ENCODE measurements around the gene LRRC51.
"Not testable (repeated sequence)": the region's sequence is repeated elsewhere in the genome, so short reads cannot be mapped to it uniquely, and the experiment has no call there.

The LRRC51 gene

DNA sequence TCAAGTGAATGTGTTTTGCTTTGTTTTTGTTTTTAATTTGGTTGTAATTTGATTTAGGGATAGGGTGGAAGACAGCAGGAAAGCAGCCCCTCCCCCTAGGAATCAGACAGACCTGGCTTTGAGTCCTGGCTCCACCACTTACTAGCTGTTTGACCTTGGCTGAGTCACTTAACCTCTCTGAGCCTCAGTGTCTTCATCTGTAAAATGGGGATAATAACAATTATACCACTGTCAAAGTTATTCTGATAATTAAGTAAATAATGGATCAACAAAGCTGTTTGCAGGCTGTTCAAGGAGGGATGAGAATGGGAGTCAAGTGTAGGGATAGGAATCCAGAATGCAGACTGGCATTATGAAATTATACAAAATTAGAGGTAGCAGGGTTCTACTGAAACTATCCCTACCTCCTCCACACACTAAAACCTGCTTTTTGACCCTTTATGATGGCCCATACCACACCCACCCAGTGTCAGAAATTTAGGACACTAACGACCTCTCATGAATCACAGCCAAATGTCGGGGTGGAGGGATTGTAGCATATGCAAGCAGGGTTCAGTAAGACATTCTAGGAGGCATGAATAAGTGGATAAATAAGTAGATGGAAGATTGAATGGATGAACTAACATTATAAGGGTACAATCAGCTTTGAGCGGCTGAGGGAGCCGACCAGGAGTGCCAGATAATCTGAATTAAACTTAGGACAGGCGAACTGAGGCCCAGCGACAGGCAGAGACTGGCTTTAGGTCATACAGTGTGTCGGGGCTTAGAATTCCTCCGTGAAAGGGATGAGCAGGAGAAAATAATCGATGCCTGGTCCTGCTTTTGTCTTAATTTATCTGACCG lies 30.9 kb downstream of the LRRC51 start:
- no peak for DNase-seq (ENCODE audit: low read depth in 2 of 2)

DNA sequence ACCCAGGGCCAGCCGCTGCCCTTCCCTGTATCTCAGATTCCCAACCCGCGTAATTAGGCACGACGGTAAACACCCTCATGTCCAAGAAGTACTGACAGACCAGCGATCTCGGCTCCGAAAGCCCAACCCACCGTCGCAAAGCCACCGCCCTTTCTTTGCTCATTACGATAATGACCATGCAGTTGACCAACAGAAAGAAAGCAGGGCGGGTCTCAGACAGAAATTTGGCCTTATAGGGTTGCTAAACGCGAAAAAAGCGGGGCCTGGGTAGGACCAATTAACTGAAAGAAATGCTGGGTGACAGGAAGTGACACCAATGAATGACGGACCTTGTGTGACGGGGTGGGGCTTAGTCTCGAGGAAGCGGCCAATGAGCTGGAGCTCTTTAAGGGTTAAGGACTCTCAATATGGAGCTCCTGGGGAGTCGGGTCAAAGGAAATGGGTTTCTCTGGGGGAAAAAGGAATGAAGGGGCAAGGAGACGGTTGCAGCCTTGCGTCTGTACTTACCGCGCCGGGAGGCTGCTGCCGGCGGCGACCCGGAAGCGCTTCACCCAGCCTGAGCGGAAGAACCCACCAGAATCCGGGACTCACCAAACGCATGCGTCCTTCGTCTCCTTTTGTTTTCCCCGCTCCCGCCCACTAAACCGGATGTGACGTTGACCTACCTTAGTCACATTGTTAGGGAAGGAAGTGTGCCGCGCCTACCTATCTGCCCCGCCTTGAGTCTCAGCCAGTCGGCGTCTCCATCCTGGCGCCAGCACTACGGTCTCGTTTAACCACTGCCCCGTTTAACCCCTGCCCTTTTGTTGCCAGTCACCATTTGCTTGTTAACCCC lies 31.7 kb downstream of the LRRC51 start, which contains the start of gene ANAPC15:
ANAPC15 (minus strand) TSS at position 553 of the 835 bp plus-strand sequence. CDS start 1,419 bp downstream, outside the sequence.
- peak; percentile 95 to 100 for DNase-seq (ENCODE audit: low read depth in 2 of 2)

DNA sequence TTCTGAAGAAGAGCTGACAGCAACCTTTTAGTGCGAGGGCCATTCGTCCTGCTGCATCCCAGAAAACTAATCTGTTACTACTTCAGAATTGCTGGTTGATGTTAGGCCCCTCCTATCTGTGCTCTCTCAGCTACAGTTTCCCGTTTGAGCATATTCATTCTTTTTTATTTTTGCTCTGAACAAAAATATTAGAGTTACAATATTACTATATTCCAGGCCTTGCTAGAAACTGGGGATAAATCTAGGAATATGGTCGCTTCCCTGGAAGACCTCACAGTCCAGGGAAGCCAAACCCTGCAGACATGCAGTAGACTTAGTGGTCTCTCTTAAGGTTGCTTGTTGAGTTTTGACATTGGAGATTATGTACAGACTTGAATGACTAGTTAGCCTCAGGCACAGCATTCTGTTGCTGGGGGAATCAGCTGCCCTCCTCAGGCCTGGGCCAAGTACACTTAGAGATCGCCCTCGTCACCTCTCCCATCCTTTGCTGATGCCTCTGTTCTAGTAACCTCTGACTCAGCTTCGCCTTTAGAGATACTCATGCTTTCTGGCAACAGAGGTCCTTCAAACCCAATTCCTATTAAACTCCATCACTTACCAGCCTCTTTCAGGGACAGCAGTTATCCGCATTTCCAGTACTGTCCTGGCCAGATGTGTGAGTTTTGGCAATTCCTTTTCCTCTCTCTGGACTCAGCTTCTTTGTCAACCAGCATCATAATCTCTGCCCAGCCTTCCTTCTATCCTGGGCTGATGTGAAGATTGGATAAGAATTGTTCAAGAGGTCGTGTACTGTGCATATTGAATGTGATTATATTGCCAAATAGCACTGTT lies 32.5 kb downstream of the LRRC51 start:
- DNase-seq (ENCODE audit: low read depth in 2 of 2), result no peak

DNA sequence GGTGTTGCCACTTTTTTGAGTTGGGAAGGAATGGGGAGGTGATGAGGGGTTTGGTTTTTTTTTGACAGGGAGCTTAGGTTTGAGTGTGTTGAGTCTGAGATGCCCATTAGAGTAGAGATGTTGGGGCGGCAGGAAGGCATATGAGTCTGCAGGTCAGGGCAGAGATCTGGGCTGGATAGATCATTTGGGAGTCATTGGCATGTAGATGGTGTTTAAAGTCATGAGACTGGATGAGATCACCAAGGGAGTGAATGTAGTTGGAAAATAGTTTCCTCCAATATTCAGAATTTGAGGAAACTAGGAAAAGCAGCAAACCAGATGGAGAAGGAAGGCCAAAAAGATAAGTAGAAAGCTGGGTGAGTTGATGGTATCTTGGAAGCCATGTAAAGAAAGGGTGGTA lies 33.9 kb downstream of the LRRC51 start:
- DNase-seq (ENCODE audit: low read depth in 2 of 2), result no peak

DNA sequence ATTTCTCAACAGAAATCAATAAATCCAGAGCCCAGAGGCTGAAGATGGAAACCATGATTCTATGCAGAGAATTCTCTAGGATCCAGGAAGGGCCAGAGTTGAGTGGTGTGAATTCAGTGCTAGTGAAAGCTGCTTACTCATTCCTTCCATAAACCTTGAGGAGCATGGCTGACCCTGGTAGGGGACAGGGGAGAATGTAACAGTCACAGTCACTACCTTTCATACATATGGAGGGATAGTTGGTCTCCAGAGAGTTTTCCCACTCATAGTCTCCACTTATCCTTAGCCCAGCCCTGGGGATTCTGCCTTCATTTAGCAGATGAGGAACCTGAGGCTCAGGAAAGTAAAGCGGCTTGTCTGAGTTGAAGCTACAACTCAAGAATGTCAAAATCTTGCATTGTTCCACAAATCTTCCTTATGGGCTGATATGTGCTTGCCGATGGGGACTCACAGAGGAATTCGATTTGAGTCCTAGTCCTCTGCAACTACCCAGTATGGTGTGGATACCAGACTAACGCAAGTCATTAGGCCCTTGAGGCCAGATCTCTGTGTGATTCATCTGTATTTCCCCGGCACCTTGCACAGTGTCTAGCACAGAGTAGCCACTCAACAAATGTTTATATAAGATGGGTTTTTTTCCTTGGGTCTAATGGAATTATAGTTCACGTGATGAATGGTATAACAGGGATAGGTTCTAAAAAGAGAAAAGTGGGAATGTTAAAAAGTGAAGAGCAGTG lies 35.5 kb downstream of the LRRC51 start:
- DNase-seq (ENCODE audit: low read depth in 2 of 2), result no peak

DNA sequence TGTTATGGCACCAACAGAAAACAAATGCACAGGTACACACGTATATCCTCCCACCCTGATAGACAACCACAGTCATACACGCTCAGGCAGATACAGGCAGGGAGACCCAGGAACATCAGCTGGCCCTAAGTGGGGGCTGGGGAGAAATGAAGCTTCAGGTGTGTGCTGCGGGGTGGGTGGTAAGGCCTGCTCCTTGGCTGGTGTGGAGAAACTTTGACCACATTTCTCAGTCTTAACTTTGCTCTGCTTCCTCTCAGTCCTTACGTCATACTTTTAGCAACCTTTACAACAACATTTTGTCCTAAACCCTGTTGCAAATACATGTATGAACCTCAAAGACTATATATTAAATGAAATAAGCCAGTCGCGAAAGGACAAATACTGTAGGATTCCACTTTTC lies 38.5 kb downstream of the LRRC51 start:
- DNase-seq (ENCODE audit: low read depth in 2 of 2), result no peak

DNA sequence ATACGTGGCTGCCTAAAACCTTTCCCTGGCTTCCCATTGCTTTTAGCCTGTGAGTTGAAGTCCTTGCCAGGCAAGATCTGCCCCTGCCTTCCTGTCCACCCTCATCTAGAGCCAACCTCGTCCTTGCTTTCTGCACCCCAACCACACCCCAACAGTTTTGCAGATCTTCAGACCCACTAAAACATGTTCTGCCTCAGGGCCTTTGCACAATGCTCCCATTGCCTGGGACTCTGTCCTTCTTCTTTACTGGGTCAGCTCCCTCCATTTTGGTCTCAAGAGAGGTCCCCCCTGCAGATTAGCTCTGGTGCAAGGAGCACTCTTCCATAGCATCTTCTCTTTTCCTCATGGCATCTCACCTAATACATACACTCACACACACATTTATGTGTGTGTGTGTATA lies 40.3 kb downstream of the LRRC51 start:
- DNase-seq (ENCODE audit: low read depth in 2 of 2), result no peak

DNA sequence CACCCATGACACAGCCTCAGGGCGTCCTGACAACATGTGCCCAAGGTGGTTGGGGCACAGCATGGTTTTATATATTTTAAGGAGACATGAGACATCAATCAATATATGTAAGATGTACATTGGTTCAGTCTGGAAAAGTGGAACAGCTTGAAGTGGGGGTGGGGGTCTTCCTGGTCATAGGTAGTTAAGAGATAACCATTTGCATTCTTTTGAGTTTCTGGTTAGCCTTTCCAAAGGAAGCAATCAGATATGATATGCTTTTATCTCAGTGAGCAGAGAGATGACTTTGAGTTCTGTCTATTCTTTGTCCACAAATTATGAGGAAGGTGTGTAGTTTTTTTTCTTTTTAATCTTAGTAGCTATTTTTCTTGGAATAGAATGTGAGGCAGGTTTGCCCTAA lies 42.0 kb downstream of the LRRC51 start:
- DNase-seq (ENCODE audit: low read depth in 2 of 2), result no peak

DNA sequence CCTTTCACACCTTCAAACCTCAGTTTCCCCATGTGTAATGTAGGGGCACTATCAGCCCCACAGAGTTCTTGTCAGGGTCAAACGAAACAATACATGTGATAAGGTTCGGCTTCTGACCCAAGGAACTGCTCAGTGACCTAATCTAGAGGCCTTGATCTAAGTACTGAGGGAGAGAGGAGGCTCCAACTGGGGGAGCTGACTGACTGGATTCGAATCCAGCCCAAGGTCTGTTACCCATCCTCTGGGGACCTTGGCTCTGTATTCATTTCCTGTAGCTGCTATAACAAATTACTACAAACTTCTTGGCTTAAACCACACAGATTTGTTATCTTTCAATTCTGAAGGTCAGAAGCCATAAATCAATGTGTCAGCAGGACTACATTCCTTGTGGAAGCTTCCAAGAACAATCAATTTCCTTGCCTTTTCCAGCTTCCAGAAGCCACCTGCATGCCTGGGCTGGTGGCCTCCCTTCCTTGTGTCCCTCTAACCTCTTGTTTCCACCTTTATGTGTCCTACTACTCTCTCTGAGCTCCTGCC lies 42.5 kb downstream of the LRRC51 start:
- no peak for DNase-seq (ENCODE audit: low read depth in 2 of 2)

DNA sequence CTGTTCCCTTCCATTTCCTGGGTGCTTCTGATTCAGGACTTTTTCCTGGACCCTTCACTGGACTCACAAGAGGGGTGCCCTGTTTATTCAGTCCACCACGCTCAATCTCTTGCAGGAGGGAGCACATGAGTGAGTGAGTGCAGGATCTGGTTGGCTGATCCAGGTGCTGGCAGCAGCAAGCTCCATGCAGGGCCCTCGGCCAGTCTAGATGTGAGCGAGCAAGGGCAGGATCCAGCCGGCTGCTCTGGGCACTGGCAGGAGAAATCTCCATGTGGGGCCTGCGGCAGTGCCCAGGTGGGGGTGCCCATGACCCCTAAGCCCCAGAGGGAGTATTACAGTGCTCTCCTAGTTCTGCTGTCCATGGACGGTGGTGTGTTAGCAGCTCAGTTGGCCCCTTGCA lies 43.4 kb downstream of the LRRC51 start:
- DNase-seq (ENCODE audit: low read depth in 2 of 2), result no peak

DNA sequence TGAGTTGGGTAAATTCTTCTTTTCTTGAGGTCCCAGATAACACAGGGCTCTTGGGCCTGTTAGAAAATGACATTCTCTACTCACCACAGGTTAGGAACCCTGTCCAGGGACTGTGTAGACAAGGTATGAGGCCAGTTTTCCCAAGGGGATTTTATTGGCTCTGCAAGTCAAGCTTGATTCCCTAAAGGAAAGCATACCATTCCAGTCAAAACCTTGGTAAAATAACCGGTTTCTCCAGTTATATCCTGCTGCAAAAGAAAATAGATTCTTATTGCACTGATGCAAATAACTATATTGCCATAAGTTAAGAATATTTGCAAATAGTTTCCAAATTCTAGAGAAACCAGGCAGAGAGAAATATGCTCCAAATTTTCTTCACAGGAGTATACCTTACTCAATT lies 45.3 kb downstream of the LRRC51 start:
- no peak for DNase-seq (ENCODE audit: low read depth in 2 of 2)

DNA sequence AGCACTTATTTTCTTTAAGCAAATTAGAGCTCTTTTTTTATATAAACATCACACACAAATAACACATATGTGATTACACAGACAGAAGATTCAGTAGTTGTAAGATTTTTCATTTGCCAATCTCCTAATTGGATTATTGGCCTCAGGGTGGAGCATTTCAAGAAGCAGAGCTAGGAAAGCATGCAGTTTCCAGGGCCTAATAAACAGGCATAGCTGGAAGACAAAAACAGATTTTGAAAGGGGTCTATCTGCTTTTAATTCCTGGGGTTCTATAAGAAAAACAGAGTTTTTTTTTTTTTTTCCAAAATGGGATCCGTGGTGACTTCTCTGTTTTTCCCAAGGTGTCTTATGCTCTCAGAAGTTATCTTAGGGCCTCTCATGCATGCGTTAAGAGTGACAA lies 47.3 kb downstream of the LRRC51 start:
- no peak for DNase-seq (ENCODE audit: low read depth in 2 of 2)

DNA sequence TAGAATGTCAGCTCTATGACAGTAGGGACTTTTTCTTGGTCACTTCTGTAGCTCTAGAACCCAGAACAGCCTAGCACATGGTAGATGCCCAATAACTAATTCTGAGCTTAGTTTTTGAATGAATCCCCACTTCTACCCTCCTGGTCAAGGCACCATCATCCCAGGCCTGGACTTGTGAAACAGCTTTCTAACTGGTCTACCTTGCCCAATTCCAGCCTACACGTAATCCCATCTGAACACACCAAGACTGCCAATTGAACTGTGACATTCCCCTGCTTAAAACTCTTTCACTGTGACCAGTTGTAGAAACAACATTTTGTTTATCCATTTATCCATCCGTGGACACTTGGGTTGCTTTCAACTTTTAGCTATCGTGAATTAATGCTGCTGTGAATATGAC lies 48.7 kb downstream of the LRRC51 start:
- DNase-seq (ENCODE audit: low read depth in 2 of 2), result no peak

DNA sequence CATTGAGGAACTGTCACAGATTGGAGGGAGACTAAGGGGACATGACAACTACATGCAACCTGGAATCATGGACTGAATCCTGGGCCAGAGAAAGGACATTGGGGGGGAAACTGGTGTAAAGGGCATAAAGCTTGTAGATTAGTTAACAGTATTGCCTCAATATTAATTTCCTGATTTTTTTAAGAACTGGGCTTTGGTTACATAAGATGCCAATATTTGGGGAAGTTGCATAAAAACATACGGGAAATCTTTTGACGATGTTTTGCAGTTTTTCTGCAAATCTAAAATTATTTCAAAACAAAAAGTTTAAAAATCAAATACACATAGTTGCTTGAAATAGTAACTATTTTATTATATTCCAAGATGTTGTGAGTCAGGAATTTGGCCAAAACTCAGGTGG lies 52.0 kb downstream of the LRRC51 start:
- DNase-seq (ENCODE audit: low read depth in 2 of 2), result no peak

DNA sequence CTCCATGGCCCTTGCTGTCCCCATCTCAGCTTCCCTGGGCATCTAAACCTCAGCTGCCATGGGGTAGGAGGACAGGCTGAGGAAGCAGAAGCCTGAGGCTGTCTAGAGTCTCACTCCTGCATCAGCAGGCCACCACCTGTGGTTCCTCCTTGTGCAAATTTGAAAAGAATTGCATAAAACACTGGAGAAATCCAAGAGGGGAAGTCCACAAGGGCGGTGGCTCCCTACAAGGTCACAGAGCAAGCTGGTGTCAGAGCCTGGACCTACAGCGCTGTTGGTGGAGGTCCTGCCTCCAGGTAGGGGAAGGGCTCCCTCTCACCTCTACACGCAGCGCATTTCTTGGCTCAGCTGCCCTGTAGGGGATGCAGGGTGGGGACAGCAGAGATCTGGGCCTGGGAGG lies 54.8 kb downstream of the LRRC51 start, which contains the start of gene FOLR3:
FOLR3 (plus strand) TSS at position 253 of the 400 bp plus-strand sequence. CDS start 228 bp downstream, outside the sequence.
- DNase-seq (ENCODE audit: low read depth in 2 of 2), result not testable (repeated sequence)

DNA sequence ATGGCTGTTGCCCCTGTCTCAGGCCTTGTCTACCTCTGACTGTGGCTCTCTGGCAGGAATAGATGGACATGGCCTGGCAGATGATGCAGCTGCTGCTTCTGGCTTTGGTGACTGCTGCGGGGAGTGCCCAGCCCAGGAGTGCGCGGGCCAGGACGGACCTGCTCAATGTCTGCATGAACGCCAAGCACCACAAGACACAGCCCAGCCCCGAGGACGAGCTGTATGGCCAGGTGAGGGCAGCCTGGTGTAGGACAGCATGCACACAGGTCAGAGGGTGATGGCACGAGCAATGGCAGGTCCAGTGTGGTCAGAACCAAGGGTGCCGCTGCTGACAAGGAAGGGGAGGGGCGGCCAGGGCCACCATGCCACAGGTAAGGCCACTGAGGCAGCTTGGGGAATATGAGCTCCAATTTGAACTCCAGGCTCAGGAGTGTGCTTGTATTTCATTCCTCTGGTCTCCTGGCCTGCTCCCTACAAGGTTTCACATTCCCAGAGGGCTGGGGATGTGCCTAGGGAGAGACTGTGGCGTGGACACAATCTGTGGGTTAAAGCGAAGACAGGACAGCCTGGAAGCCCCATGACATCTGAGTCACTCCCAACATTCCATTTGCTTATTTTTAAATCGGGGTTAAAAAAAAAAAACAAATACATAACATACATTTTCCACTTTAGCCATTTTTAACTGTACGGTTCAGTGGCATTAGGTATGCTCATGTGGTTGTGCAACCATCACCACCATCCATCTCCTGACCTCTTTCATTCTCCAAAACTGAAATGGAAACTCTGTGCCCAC lies 55.4 kb downstream of the LRRC51 start:
- DNase-seq (ENCODE audit: low read depth in 2 of 2), result no peak

DNA sequence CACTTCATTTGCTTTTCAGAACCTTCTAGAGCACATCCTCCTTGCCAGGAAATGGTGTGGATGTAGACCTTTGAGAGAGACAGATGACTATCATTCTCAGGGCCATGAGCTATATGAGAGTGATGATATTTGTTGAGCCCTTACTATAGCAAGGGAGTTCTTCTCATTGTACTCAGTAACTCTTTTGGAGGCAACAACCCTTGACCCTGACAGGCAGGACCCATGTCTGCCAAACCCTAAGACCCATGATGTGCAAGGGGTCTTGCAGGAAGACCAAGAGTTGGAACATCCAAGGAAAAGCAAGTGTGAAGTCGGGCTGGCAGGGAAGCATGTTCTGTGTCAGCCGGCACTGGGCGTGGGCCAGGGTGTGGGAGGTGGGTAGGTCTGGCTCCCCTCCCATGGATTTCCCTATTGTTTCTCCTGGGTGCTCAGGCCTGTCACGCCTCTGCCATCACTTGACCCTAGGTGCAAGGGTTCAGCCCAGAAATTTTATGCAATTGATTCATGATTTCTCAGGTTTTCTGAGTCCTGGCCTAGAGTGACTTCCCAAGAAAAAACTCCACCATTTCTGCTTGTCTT lies 56.1 kb downstream of the LRRC51 start:
- no peak for DNase-seq (ENCODE audit: low read depth in 2 of 2)

DNA sequence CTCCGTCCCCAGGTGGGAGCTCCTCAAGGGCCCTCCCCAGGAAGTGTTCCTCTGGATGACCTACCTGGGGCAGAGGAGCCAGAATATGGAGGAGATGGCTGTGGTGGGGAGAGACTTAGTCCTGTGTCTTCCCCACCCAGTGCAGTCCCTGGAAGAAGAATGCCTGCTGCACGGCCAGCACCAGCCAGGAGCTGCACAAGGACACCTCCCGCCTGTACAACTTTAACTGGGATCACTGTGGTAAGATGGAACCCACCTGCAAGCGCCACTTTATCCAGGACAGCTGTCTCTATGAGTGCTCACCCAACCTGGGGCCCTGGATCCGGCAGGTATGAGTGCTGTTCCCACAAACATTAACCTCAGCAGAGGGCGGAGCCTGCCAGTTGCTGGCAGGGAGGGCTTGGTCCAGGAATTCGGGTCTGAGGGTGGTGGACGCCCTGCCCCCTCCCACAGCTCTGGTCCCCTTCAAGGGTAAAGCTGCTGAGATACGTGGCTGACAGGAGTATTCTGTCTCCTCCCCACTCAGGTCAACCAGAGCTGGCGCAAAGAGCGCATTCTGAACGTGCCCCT lies 58.3 kb downstream of the LRRC51 start:
- DNase-seq (ENCODE audit: low read depth in 2 of 2), result no peak

DNA sequence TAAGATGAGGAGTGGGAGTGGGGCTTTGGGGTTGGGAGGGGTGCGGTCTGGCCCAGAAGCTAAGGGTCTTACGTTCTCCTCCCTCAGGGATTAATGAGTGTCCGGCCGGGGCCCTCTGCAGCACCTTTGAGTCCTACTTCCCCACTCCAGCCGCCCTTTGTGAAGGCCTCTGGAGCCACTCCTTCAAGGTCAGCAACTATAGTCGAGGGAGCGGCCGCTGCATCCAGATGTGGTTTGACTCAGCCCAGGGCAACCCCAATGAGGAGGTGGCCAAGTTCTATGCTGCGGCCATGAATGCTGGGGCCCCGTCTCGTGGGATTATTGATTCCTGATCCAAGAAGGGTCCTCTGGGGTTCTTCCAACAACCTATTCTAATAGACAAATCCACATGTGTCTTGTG lies 58.9 kb downstream of the LRRC51 start:
- no peak for DNase-seq (ENCODE audit: low read depth in 2 of 2)

Measured in stimulated activated CD8-positive, alpha-beta memory T cell treated with anti-CD3 and anti-CD28 coated beads, Interleukin-15, amount 100 ng/mL, for 4 hours (primary cell).